Upper lobe of left lung (tissue), 4 donors: ENCODE measurements around the gene ERCC6.

Experiments used
- CTCF ChIP-seq, 6 experiments: fragments of 450-650 bp in 4 of 6; fragments of 200-600 bp in 2 of 6; sonication (generic) in 2 of 6; IDR thresholded peaks; one replicate each; pipeline ENCODE4 v1.5.1; 2016 to 2019; ENCODE audit warnings: antibody characterized with exemption in 6 of 6
- POLR2A ChIP-seq, 4 donors: fragments of 450-650 bp; IDR thresholded peaks; one replicate each; pipeline ENCODE4 v1.5.1; 2016 to 2017; ENCODE audit warnings: antibody characterized with exemption in 4 of 4, mild to moderate bottlenecking in 2 of 4

- no peak for TF ChIP-seq POLR2A (IDR thresholded peaks at IDR 0.05)
- no peak for TF ChIP-seq CTCF (IDR thresholded peaks at IDR 0.05)
Measured at GRCh38 chr10:49585387-49585786, 46.5 kb upstream of the ERCC6 start.
